Measurements from ENCODE around the gene IL2RA.

- no peak for TF ChIP-seq CTCF (conservative IDR thresholded peaks at IDR 0.05; ENCODE audit: low read length)
- no peak for TF ChIP-seq EZH2phosphoT487 (IDR thresholded peaks at IDR 0.05; ENCODE audit: borderline replicate concordance)
These were observed 5.3 kb upstream of the IL2RA start for GRCh38 chr10:6067457-6067856.
